Body of pancreas (tissue), 4 donors: ENCODE data around the gene BAG3. TPM values are rescaled to one million over a fixed set of nuclear protein-coding genes. Genes with fewer than 3 reads are reported as not detected.

Experiments used
- ATAC-seq: fragments of 150-250 bp; one replicate; pipeline ENCODE4 v1.9.1; 2016
- DNase-seq, 4 donors: peaks; one replicate each; pipeline ENCODE4 v3.0.0-alpha.2; 2019
- H3K27ac ChIP-seq, 4 donors: fragments of 200-600 bp; sonication (generic); 1 replicate in 3 of 4; 2 replicates in 1 of 4; pipeline versions ENCODE4 v1.5.1 to v1.6.1; 2016 to 2019; ENCODE audit warnings: mild to moderate bottlenecking in 1 of 4, mixed read lengths in 1 of 4, moderate library complexity in 1 of 4
- H3K27me3 ChIP-seq, 2 donors: fragments of 200-600 bp; sonication (generic); one replicate each; pipeline ENCODE4 v1.6.0; 2016; ENCODE audit warnings: mild to moderate bottlenecking in 1 of 2
- H3K36me3 ChIP-seq, 2 donors: fragments of 200-600 bp; sonication (generic); replicated peaks in 1 of 2; 2 replicates each; pipeline ENCODE4 v1.5.1; 2016; ENCODE audit warnings: low read depth in 2 of 2; ENCODE audit not compliant: insufficient read depth in 1 of 2
- H3K4me1 ChIP-seq: fragments of 200-600 bp; sonication (generic); one replicate; pipeline ENCODE4 v1.6.0; 2016
- H3K4me3 ChIP-seq, 2 donors: fragments of 200-600 bp; sonication (generic); 1 replicate in 1 of 2; 2 replicates in 1 of 2; pipeline ENCODE4 v1.5.1; 2016 to 2019
- H3K9me3 ChIP-seq, 3 donors: fragments of 200-600 bp; sonication (generic); 1 replicate in 2 of 3; 2 replicates in 1 of 3; pipeline ENCODE4 v1.5.1; 2016
- POLR2A ChIP-seq, 3 donors: fragments of 450-650 bp; IDR thresholded peaks; one replicate each; pipeline ENCODE4 v1.6.1; 2016; ENCODE audit warnings: antibody characterized with exemption in 3 of 3, mild to moderate bottlenecking in 2 of 3
- WGBS, 2 donors: methylation state at CpG; one replicate each; pipeline ENCODE4 v1.1.5; 2017; 5-methylcytosine and 5-hydroxymethylcytosine counted together
- intact Hi-C: fragments of 100-400 bp; cut with DNase I; formaldehyde crosslinking; loops from one replicate; pipeline ENCODE4 v1.15.1; 2023
- total RNA-seq, 2 donors: library from RNA; depleted of rRNA; stranded (reverse); fragments of >200 nt; gene quantifications; one replicate each; pipeline ENCODE4 v1.1.0, GENCODE V29; 2016
- TF ChIP-seq, protein P1 (sequence below), 7 experiments: fragments of 450-650 bp in 4 of 7; fragments of 200-600 bp in 3 of 7; sonication (generic) in 3 of 7; IDR thresholded peaks; one replicate each; pipeline ENCODE4 v1.5.1; 2016 to 2019; ENCODE audit warnings: antibody characterized with exemption in 7 of 7

BAG3 gene
- total RNA-seq, 2 donors from 2014 or later: 11.9 to 17.5 TPM

DNA sequence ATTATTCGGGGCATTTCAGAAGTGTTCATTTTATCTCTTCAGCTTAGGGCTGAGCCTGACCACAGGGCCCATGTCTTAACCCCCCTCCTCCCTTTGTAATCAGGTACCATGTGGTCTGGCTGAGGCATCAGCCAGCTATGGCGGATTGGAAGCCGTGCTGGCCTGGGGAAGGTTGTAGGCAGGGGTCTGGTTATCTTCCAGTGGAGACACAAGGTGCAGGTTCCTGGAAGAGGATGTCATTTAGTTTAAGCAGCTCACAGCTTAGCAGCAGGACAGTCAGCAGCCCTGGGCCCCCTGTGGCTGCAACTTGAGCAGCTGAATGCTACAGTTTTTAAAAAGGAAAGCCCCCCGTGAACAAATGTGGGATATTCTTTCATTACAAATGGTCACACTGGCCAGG, 22.1 kb downstream of the BAG3 start:
- Histone ChIP-seq H3K4me3 (no peak overlapping the region), H3K4me1 (peaks cover 12% of the 10 kb centered on the region), H3K36me3 (peaks cover 3 to 43% of the 10 kb centered on the region in 2 donors), H3K9me3 (no peaks in the 10 kb centered on the region), H3K27me3 (no peaks in the 10 kb centered on the region), H3K27ac (no peak overlapping the region)
- TF ChIP-seq, protein P1, sequence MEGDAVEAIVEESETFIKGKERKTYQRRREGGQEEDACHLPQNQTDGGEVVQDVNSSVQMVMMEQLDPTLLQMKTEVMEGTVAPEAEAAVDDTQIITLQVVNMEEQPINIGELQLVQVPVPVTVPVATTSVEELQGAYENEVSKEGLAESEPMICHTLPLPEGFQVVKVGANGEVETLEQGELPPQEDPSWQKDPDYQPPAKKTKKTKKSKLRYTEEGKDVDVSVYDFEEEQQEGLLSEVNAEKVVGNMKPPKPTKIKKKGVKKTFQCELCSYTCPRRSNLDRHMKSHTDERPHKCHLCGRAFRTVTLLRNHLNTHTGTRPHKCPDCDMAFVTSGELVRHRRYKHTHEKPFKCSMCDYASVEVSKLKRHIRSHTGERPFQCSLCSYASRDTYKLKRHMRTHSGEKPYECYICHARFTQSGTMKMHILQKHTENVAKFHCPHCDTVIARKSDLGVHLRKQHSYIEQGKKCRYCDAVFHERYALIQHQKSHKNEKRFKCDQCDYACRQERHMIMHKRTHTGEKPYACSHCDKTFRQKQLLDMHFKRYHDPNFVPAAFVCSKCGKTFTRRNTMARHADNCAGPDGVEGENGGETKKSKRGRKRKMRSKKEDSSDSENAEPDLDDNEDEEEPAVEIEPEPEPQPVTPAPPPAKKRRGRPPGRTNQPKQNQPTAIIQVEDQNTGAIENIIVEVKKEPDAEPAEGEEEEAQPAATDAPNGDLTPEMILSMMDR (IDR thresholded peaks at IDR 0.05): no peak
- no peak for TF ChIP-seq POLR2A (IDR thresholded peaks at IDR 0.05)
- intact Hi-C loops: no loop called here
- DNase-seq (no peak), ATAC-seq (no peak)
- WGBS, 2 donors: 69 to 71% methylated on average over 2 to 4 of the region's 4 CpGs

DNA sequence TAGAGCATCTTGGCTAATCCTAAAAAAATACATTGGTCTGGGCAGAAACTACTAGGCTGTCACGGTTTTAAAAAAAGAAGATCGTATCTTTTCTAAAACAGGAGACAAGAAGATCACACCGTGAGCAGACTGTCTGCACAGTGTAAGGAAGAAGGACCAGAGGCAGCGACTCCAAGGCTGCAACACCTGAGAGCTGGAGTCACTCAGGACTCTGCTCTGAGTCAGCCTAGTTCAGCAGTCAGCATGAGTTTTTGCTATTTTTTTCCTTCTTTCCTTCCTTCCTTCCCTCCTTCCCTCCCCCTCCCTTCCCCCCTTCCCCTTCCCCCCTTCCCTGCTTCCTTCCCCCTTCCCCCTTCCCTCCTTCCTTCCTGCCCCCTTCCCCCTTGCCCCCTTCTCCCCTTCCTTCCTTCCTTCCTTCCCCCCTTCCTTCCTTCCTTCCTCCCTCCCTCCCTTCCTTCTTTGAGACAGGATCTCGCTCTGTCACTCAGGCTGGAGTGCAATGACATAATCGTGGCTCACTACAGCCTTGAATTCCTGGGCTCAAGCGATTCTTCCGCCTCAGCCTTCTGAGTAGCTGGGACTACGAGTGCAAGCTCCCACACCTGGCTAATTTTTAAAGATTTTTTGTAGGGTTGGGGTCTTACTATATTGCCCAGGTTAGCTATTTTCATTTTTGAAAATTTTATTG, 24.4 kb downstream of the BAG3 start:
- Histone ChIP-seq H3K9me3 (no peaks in the 10 kb centered on the region), H3K4me1 (no peaks in the 10 kb centered on the region), H3K27ac (no peak overlapping the region), H3K27me3 (no peaks in the 10 kb centered on the region), H3K4me3 (no peak overlapping the region), H3K36me3 (peaks cover 3 to 39% of the 10 kb centered on the region in 2 donors)
- no peak for DNase-seq
- TF ChIP-seq, protein P1 (IDR thresholded peaks at IDR 0.05): no peak
- no peak for TF ChIP-seq POLR2A (IDR thresholded peaks at IDR 0.05)
- WGBS, 2 donors: 79 to 85% methylated on average over 5 to 8 of the region's 9 CpGs
- ATAC-seq: no peak
- intact Hi-C loops: no loop called here

DNA sequence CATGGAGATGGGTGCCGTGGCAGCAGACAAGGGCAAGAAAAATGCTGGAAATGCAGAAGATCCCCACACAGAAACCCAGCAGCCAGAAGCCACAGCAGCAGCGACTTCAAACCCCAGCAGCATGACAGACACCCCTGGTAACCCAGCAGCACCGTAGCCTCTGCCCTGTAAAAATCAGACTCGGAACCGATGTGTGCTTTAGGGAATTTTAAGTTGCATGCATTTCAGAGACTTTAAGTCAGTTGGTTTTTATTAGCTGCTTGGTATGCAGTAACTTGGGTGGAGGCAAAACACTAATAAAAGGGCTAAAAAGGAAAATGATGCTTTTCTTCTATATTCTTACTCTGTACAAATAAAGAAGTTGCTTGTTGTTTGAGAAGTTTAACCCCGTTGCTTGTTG, 25.9 kb downstream of the BAG3 start:
- H3K27ac ChIP-seq: no peak overlapping the region
- intact Hi-C loops: no loop called here
- H3K27me3 ChIP-seq: no peaks in the 10 kb centered on the region
- no peak for ATAC-seq
- H3K4me1 ChIP-seq: no peaks in the 10 kb centered on the region
- no peak for DNase-seq
- TF ChIP-seq POLR2A (IDR thresholded peaks at IDR 0.05): no peak
- H3K36me3 ChIP-seq: peaks cover 3 to 28% of the 10 kb centered on the region in 2 donors
- 89 to 95% methylated on average over 6 of the region's 6 CpGs for WGBS, 2 donors
- H3K9me3 ChIP-seq: no peaks in the 10 kb centered on the region
- no peak overlapping the region for H3K4me3 ChIP-seq

DNA sequence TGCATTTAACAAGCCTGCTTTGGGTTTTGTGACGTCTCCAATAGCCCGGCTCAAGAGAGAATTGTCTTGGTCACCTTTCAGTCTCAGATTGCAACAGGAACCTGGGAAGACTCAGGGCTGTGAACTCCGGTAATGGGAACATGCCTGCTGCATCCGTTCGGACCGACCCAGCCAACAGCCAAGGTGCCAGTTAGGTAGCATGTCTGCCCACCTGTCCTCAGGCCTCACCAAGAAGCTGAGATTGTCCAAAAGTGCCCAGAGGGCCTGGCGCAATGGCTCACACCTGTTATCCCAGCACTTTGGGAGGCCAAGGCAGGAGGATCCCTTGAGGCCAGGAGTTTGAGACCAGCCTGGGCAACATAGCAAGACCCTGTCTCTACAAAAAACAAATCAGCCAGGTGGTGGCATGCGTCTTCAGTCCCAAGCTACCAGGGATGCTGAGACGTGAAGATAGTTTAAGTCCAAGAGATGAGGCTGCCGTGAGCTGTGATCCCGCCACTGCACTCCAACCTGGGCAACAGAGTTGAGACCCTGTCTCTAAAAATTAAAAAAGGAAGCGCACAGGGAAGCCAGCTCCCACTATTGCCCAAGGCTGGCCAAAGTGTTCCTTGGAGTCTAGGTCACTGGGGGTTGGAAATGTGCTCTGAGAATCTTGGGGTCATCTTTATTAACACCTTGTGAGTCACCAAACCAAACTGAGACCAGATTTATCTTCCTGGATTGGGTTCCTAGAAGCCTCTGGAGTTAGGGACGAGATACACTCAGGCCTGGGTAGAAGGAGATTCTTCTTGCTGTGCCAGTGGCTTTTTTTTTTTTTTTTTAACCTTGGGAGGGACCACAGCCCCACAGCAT, 26.9 kb downstream of the BAG3 start:
- Histone ChIP-seq H3K36me3 (peaks cover 3 to 19% of the 10 kb centered on the region in 2 donors), H3K27me3 (no peaks in the 10 kb centered on the region), H3K4me1 (no peaks in the 10 kb centered on the region), H3K27ac (no peak overlapping the region), H3K4me3 (no peak overlapping the region), H3K9me3 (no peaks in the 10 kb centered on the region)
- WGBS, 2 donors: 92 to 94% methylated on average over 12 to 13 of the region's 13 CpGs
- ATAC-seq (no peak), DNase-seq (no peak)
- TF ChIP-seq, protein P1 (IDR thresholded peaks at IDR 0.05): no peak
- no peak for TF ChIP-seq POLR2A (IDR thresholded peaks at IDR 0.05)
- intact Hi-C loops: no loop called here

DNA sequence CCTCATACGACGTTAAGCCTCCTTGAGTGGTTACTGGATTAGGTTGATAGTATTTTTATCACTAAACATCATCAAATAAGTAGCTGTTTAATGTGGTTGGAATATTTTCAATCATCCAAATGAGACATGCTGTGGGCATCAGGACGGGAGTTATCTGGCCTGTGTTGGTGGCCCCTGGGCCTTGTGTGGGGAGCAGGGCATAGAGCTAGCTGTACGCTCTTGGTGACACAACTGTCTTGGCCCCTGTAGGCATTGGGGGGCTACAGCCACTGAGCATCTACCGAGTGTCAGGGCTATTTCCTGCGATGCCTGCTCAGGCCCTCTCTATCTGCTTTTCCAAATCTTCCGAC, 28.3 kb downstream of the BAG3 start:
- no peaks in the 10 kb centered on the region for H3K27me3 ChIP-seq
- H3K4me1 ChIP-seq: no peaks in the 10 kb centered on the region
- WGBS, 2 donors: 89 to 92% methylated on average over 7 of the region's 7 CpGs
- DNase-seq: no peak
- ATAC-seq: no peak
- intact Hi-C loops: no loop called here
- H3K36me3 ChIP-seq: peaks cover 3 to 14% of the 10 kb centered on the region in 2 donors
- no peak overlapping the region for H3K4me3 ChIP-seq
- no peaks in the 10 kb centered on the region for H3K9me3 ChIP-seq
- H3K27ac ChIP-seq: no peak overlapping the region
- TF ChIP-seq, protein P1 (IDR thresholded peaks at IDR 0.05): no peak
- TF ChIP-seq POLR2A (IDR thresholded peaks at IDR 0.05): no peak
